DOHH2 (cell line): ENCODE measurements around the gene GKN2.

Experiments used
- H3F3A ChIP-seq: fragments of 200-600 bp; sonication (generic), shearing (Covaris generic); 2 replicates; pipeline ENCODE4 v1.6.0; 2016; ENCODE audit warnings: antibody characterized with exemption, mild to moderate bottlenecking; ENCODE audit not compliant: control insufficient read depth, insufficient read depth
- H3K27ac ChIP-seq: fragments of 200-600 bp; sonication (generic); 2 replicates; pipeline ENCODE4 v1.5.1; 2014; ENCODE audit warnings: low read depth, mild to moderate bottlenecking, low read length, moderate library complexity
- H3K27me3 ChIP-seq: fragments of 200-600 bp; sonication (generic); 2 replicates; pipeline ENCODE4 v1.6.1; 2014; ENCODE audit warnings: mild to moderate bottlenecking, low read length, mixed read lengths; ENCODE audit not compliant: control insufficient read depth
- H3K36me3 ChIP-seq: fragments of 200-600 bp; sonication (generic); 2 replicates; pipeline ENCODE4 v1.6.1; 2014; ENCODE audit warnings: mild to moderate bottlenecking, low read length, moderate library complexity, mixed read lengths; ENCODE audit not compliant: control insufficient read depth
- H3K4me1 ChIP-seq: fragments of 200-600 bp; sonication (generic); 2 replicates; pipeline ENCODE4 v1.6.1; 2014; ENCODE audit warnings: mild to moderate bottlenecking, low read length, mixed read lengths; ENCODE audit not compliant: control insufficient read depth
- H3K4me2 ChIP-seq: fragments of 200-600 bp; sonication (generic); 2 replicates; pipeline ENCODE4 v1.6.0; 2014; ENCODE audit warnings: mild to moderate bottlenecking, low read length, moderate library complexity
- H3K4me3 ChIP-seq: fragments of 200-600 bp; sonication (generic); 2 replicates; pipeline ENCODE4 v1.5.1; 2014; ENCODE audit warnings: mild to moderate bottlenecking, low read length, mixed read lengths
- H3K79me2 ChIP-seq: fragments of 200-600 bp; sonication (generic); 2 replicates; pipeline ENCODE4 v1.6.1; 2014; ENCODE audit warnings: mild to moderate bottlenecking, low read length, mixed read lengths; ENCODE audit not compliant: control insufficient read depth
- H3K9me2 ChIP-seq: fragments of 200-600 bp; sonication (generic); replicated peaks from 2 replicates; pipeline ENCODE4 v1.6.1; 2014; ENCODE audit warnings: mild to moderate bottlenecking, low read length, mixed read lengths; ENCODE audit not compliant: control insufficient read depth
- H3K9me3 ChIP-seq: fragments of 200-600 bp; sonication (generic); 2 replicates; pipeline ENCODE4 v1.6.1; 2014; ENCODE audit warnings: antibody characterized with exemption, low read length, mixed read lengths; ENCODE audit not compliant: control insufficient read depth, insufficient read depth
- H4K20me1 ChIP-seq: fragments of 200-600 bp; sonication (generic); 2 replicates; pipeline ENCODE4 v1.6.0; 2014; ENCODE audit warnings: low read depth, mild to moderate bottlenecking, antibody characterized with exemption, low read length, moderate library complexity; ENCODE audit not compliant: control insufficient read depth, insufficient read depth
- EZH2phosphoT487 ChIP-seq: fragments of 200-600 bp; sonication (generic); IDR thresholded peaks from 2 replicates; pipeline ENCODE4 v1.6.1; 2017; ENCODE audit warnings: borderline replicate concordance, mild to moderate bottlenecking, antibody characterized with exemption, low read length, moderate library complexity, mixed read lengths
- TF ChIP-seq, protein P1 (sequence below): fragments of 200-600 bp; sonication (generic); IDR thresholded peaks from one replicate; pipeline ENCODE4 v1.5.1; 2014; ENCODE audit warnings: antibody characterized with exemption, mild to moderate bottlenecking, low read depth, low read length; ENCODE audit not compliant: poor library complexity, severe bottlenecking

Gene GKN2, protein sequence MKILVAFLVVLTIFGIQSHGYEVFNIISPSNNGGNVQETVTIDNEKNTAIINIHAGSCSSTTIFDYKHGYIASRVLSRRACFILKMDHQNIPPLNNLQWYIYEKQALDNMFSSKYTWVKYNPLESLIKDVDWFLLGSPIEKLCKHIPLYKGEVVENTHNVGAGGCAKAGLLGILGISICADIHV

DNA sequence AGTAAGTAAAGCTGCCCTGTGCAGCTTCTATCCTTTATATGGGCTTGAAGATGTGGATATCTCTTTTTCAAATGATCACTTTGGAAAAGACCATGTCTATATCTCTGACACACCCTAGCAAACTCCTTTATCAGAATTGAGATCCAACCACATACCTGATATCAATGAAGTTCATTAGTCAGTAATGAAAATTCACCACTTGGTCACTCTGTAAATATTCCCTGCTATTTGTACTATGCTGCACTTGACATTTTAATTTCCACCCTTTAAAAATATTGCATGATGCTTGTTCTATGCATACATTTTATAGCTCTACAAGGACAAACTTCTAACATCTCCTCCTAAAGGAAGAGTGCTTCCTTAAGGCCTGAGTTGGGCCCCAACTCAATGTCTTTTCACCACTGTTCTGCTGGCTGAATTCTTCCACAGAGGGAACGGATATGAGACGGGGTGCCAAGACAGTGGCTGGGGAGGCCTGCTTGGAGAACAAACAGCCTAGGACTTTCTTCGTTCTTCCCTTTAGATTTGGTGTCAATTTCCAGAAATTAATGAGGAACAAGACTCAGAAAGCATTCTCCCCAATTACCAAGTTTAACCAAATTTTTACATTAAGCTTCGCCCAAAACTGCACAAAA, at the start of gene GKN2:
Gene GKN2, minus strand, starts transcription at position 7 of the 635 bp plus-strand sequence. CDS start 32 bp downstream, outside the sequence.
- Histone ChIP-seq H3K36me3 (no peaks in the 10 kb centered on the region), H4K20me1 (no peaks in the 10 kb centered on the region), H3K79me2 (no peaks in the 10 kb centered on the region), H3K4me2 (no peak within 1 kb of the TSS), H3K4me1 (no peaks in the 10 kb centered on the region), H3F3A (no peaks in the 10 kb centered on the region), H3K27ac (no peak within 1 kb of the TSS), H3K9me3 (no peaks in the 10 kb centered on the region), H3K4me3 (no peak within 1 kb of the TSS), H3K9me2 (no peaks in the 10 kb centered on the region), H3K27me3 (peaks cover 32% of the 10 kb centered on the region)
- TF ChIP-seq, protein P1, sequence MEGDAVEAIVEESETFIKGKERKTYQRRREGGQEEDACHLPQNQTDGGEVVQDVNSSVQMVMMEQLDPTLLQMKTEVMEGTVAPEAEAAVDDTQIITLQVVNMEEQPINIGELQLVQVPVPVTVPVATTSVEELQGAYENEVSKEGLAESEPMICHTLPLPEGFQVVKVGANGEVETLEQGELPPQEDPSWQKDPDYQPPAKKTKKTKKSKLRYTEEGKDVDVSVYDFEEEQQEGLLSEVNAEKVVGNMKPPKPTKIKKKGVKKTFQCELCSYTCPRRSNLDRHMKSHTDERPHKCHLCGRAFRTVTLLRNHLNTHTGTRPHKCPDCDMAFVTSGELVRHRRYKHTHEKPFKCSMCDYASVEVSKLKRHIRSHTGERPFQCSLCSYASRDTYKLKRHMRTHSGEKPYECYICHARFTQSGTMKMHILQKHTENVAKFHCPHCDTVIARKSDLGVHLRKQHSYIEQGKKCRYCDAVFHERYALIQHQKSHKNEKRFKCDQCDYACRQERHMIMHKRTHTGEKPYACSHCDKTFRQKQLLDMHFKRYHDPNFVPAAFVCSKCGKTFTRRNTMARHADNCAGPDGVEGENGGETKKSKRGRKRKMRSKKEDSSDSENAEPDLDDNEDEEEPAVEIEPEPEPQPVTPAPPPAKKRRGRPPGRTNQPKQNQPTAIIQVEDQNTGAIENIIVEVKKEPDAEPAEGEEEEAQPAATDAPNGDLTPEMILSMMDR = no peak
- no peak for TF ChIP-seq EZH2phosphoT487

DNA sequence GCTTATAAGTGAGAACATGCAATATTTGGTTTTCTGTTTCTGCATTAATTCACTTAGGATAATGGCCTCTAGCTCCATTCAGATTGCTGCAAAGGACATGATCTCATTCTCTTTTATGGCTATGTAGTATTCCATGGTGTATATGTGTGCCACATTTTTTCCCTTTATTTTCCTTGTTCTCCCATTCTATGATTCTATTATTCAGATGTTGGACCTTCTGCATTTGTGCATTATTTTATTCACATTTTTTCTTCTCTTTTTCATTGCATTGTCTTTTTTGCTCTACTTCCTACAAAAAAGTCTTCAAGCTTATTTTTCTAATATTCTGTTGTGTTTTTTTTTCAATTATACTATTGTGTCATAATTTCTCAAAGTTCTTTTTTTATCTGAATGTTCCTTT, 49.2 kb upstream of the GKN2 start:
- no peak for TF ChIP-seq EZH2phosphoT487
- TF ChIP-seq, protein P1 = no peak
- no peaks in the 10 kb centered on the region for H3K27me3 ChIP-seq

DNA sequence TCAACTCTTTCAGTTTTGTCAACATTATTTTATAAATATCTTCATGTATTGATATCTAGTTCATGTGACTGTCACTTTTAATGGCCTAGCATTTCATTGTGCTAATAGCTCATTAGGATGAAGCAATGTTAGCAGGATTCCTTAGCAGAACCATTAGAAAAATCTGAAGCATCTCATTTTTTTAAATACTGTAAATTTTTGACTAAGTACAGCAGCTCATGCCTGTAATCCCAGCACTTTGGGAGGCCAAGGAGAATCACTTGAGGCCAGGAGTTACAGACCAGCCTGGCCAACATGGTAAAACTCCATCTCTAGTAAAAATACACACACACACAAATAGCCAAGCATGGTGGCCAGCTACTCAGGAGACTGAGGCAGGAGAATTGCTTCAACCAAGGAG, 44.7 kb upstream of the GKN2 start:
- Histone ChIP-seq H3K79me2 (no peaks in the 10 kb centered on the region), H4K20me1 (no peaks in the 10 kb centered on the region), H3K4me2 (no peak overlapping the region), H3K4me3 (no peak overlapping the region), H3K9me3 (no peaks in the 10 kb centered on the region), H3K4me1 (no peaks in the 10 kb centered on the region), H3K27me3 (peaks cover 6% of the 10 kb centered on the region; the same call in 1 of the 2 replicates), H3K9me2 (no peaks in the 10 kb centered on the region), H3F3A (no peaks in the 10 kb centered on the region), H3K36me3 (no peaks in the 10 kb centered on the region), H3K27ac (no peak overlapping the region)
- TF ChIP-seq, protein P1 = no peak
- no peak for TF ChIP-seq EZH2phosphoT487

More for the DNA sequence above, 49.2 kb upstream of the GKN2 start:
- Histone ChIP-seq H3K36me3 (no peaks in the 10 kb centered on the region), H3K4me3 (no peak overlapping the region), H3K4me1 (no peaks in the 10 kb centered on the region), H3K79me2 (no peaks in the 10 kb centered on the region), H4K20me1 (no peaks in the 10 kb centered on the region), H3K9me2 (no peaks in the 10 kb centered on the region), H3K4me2 (no peak overlapping the region), H3F3A (no peaks in the 10 kb centered on the region), H3K9me3 (no peaks in the 10 kb centered on the region; the same call in 1 of the 2 replicates), H3K27ac (no peak overlapping the region)
